GM23338 (cell line): ENCODE measurements around the gene ZNF552.

Experiments used
- CREB1 ChIP-seq: fragments of 250-450 bp; sonication (Bioruptor Pico); IDR thresholded peaks from 2 replicates; pipeline ENCODE4 v1.5.0; 2020; ENCODE audit warnings: low read depth, mild to moderate bottlenecking, moderate library complexity
- CTCF ChIP-seq, 2 experiments: fragments of 200-600 bp in 1 of 2; sonication (generic) in 1 of 2; conservative IDR thresholded peaks; 2 replicates each; pipeline versions ENCODE4 v1.5.1 to v1.6.1; 2016 to 2017; ENCODE audit warnings: antibody characterized with exemption in 2 of 2, low read depth in 2 of 2, mild to moderate bottlenecking in 2 of 2, moderate library complexity in 1 of 2
- ETS1 ChIP-seq: IDR thresholded peaks from 2 replicates; pipeline ENCODE4 v1.6.1; 2016; ENCODE audit warnings: antibody characterized with exemption
- EZH2 ChIP-seq: fragments of 200-600 bp; sonication (generic); IDR thresholded peaks from one replicate; pipeline ENCODE4 v1.8.0; 2017; ENCODE audit warnings: antibody characterized with exemption, mild to moderate bottlenecking, low read depth; ENCODE audit not compliant: unreplicated experiment
- EZH2phosphoT487 ChIP-seq: fragments of 200-600 bp; sonication (generic); IDR thresholded peaks from one replicate; pipeline ENCODE4 v1.8.1; 2018; ENCODE audit warnings: antibody characterized with exemption; ENCODE audit not compliant: unreplicated experiment
- POLR2AphosphoS5 ChIP-seq: IDR thresholded peaks from 2 replicates; pipeline ENCODE4 v1.6.1; 2016; ENCODE audit warnings: antibody characterized with exemption, low read depth
- REST ChIP-seq: IDR thresholded peaks from one replicate; pipeline ENCODE4 v1.6.1; 2018; ENCODE audit warnings: antibody characterized with exemption; ENCODE audit not compliant: unreplicated experiment

- TF ChIP-seq EZH2: no peak
- TF ChIP-seq REST: no peak
- no peak for TF ChIP-seq CTCF (conservative IDR thresholded peaks at IDR 0.05; ENCODE audit: low read depth in 2 of 2)
- TF ChIP-seq POLR2AphosphoS5: no peak
- no peak for TF ChIP-seq EZH2phosphoT487
- no peak for TF ChIP-seq CREB1 (CRISPR knock-in tag)
- TF ChIP-seq ETS1: no peak
These were observed 10.8 kb upstream of the ZNF552 start for GRCh38 chr19:57825511-57825910.
